ENCODE data around the gene DPP6. TPM values are rescaled to one million over a fixed set of nuclear protein-coding genes. Genes with fewer than 3 reads are reported as not detected.

Gene DPP6
- total RNA-seq, 4 donors from 2014 or later: 0.30 to 11.8 (median 10.7) TPM

DNA sequence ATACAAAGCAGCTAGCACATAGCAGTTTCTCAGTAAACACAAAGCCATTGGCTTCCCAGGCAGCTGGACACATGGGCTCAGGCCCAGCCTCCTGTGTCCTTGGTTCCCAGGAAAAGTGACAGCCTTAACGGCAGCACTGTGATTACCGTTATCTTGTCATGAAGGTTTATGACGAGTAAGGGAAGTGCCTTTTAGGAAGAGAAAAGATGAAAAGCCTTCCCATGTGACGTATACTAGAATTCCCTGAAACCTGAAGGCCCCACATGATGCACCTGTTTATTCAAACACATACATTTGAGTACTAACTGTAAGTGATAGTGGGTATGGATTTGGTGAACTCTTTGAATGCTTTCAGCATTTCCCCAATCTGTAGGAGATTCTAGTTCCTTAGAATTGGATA lies 244.2 kb downstream of the DPP6 start:
- Histone ChIP-seq H3K27ac (no peak overlapping the region), H3K4me1 (no peaks in the 10 kb centered on the region), H3K4me3 (no peak overlapping the region), H3K27me3 (no peaks in the 10 kb centered on the region), H3K9me3 (no peaks in the 10 kb centered on the region), H3K36me3 (no peaks in the 10 kb centered on the region)
- DNase-seq (ENCODE audit: low spot score in 2 of 2): no peak
- WGBS: 67% methylated on average over 4 of the region's 4 CpGs
- TF ChIP-seq, protein P1, sequence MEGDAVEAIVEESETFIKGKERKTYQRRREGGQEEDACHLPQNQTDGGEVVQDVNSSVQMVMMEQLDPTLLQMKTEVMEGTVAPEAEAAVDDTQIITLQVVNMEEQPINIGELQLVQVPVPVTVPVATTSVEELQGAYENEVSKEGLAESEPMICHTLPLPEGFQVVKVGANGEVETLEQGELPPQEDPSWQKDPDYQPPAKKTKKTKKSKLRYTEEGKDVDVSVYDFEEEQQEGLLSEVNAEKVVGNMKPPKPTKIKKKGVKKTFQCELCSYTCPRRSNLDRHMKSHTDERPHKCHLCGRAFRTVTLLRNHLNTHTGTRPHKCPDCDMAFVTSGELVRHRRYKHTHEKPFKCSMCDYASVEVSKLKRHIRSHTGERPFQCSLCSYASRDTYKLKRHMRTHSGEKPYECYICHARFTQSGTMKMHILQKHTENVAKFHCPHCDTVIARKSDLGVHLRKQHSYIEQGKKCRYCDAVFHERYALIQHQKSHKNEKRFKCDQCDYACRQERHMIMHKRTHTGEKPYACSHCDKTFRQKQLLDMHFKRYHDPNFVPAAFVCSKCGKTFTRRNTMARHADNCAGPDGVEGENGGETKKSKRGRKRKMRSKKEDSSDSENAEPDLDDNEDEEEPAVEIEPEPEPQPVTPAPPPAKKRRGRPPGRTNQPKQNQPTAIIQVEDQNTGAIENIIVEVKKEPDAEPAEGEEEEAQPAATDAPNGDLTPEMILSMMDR (IDR thresholded peaks at IDR 0.05): no peak
- TF ChIP-seq POLR2A (IDR thresholded peaks at IDR 0.05) (no peak), EP300 (IDR thresholded peaks at IDR 0.05) (no peak), POLR2AphosphoS5 (IDR thresholded peaks at IDR 0.05) (no peak)

DNA sequence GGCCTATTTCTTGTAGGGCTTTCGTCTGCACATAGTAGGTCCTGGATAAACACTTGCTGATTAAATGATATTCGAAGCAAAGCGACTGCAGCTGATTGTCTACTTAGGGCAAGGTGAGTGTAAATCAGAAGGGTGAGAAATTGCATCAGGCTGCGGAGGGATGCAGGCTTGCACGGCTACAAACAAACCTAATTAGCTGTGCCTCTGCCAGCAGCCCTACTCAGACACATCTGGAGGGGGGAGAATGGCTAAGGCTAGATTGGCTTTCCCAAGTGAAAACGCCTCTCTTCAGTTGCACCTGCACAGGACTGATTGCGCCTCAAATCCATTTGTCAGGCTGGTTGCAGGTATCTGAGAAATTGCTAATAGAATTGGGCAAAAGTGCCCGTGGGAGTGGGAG lies 247.5 kb downstream of the DPP6 start:
- no peaks in the 10 kb centered on the region for H3K4me1 ChIP-seq
- H3K4me3 ChIP-seq: no peak overlapping the region
- H3K27me3 ChIP-seq: peaks cover 1% of the 10 kb centered on the region
- DNase-seq (ENCODE audit: low spot score in 2 of 2): no peak
- no peak overlapping the region for H3K27ac ChIP-seq
- H3K9me3 ChIP-seq: no peaks in the 10 kb centered on the region
- H3K36me3 ChIP-seq: no peaks in the 10 kb centered on the region
- TF ChIP-seq POLR2AphosphoS5 (IDR thresholded peaks at IDR 0.05): no peak
- TF ChIP-seq EP300 (IDR thresholded peaks at IDR 0.05): no peak
- TF ChIP-seq, protein P1 (IDR thresholded peaks at IDR 0.05): no peak
- no peak for TF ChIP-seq POLR2A (IDR thresholded peaks at IDR 0.05)
- WGBS: 87% methylated on average over 8 of the region's 8 CpGs

DNA sequence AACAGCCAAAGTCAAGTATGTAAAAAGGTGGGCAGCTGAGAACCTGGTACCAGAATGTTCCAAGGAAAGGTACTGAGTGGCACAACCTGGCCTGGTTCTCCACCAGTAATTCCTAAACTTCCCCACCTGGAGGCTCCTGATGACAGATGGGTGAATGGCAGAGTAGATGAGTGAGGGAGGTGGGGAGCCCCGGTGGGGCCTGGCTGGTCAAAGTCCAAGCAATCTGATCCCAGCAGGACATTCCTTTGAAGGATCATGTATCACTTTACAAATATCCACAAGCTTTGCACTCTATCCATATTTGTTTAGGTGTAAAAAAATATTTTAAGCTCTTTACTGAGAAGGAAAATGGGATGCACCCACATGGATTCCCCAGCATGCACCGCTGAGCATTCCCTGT lies 250.2 kb downstream of the DPP6 start:
- H3K4me1 ChIP-seq: no peaks in the 10 kb centered on the region
- TF ChIP-seq POLR2A (IDR thresholded peaks at IDR 0.05) (no peak), EP300 (IDR thresholded peaks at IDR 0.05) (no peak), POLR2AphosphoS5 (IDR thresholded peaks at IDR 0.05) (no peak)
- TF ChIP-seq, protein P1 (IDR thresholded peaks at IDR 0.05): no peak
- no peak for DNase-seq (ENCODE audit: low spot score in 2 of 2)
- WGBS: 62% methylated on average over 2 of the region's 2 CpGs
- peaks cover 7% of the 10 kb centered on the region for H3K27me3 ChIP-seq
- H3K9me3 ChIP-seq: no peaks in the 10 kb centered on the region
- no peaks in the 10 kb centered on the region for H3K36me3 ChIP-seq
- no peak overlapping the region for H3K27ac ChIP-seq
- H3K4me3 ChIP-seq: no peak overlapping the region

DNA sequence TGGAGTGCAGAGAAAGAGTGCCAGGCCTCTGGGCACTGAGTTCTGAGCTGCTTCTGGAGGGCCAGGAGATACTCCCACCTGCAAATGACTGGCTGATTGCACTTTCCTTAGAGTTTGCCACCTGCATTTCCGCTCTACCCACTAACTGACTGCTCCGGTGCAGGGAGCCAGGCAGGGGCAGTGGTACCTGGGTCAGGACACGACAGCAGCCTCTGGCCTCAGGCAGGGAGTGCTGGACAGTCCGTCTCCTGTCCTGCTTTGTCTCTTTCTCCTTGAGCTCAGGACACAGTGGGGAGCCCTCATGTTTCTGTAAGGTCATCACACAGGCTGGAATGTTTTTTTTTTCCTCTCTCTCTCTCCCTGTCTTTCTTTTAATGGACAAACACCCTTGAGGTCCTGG lies 252.0 kb downstream of the DPP6 start:
- WGBS: 51% methylated on average over 4 of the region's 4 CpGs

DNA sequence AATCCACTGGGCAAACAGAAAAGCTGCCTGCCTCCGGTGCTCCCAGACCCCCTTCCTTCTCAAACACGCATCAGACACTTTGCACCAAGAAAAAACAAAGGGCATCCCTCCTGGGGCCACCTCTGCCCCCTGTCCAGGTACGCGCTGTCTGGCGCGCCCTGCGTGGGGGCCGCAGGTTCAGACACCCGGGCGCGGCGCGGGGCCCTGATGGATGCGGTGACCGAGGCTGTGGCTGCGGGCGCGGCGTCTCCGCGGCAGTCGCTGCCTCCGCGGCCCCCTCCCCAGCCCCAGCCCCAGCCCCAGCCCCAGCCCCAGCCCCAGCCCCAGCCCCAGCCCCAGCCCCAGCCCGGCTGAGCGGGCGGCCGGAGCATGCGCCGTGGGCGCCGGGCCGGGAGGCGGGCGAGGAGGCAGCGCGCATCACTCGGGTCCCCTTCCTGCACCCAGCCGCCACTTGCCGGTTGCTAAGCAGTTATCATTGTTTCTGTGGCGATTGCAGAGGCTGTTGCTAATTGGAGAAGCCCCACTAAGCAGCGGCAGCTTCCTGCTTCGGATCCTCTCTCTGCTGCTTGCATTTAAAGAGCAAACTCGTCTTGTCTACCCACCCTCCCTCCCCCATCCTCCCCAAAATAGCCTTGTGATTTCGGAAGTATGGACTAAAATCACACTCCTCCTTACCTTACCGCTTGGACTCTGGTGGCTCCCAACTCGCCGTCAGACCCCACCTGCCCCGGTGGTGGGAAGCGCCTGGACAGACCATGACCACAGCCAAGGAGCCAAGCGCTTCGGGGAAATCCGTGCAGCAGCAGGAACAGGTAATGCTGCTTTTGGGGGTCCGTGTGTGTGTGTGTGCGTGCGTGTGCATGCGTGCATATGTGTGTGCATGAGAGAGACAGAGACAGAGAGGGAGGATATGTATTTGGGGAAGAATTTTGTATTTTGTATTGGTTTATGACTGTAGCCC lies 252.8 kb downstream of the DPP6 start:
- TF ChIP-seq, protein P1 (IDR thresholded peaks at IDR 0.05): no peak
- TF ChIP-seq POLR2A (IDR thresholded peaks at IDR 0.05) (no peak), POLR2AphosphoS5 (IDR thresholded peaks at IDR 0.05) (no peak), EP300 (IDR thresholded peaks at IDR 0.05) (no peak)
- no peak for DNase-seq (ENCODE audit: low spot score in 2 of 2)
- no peaks in the 10 kb centered on the region for H3K9me3 ChIP-seq
- no peak overlapping the region for H3K4me3 ChIP-seq
- H3K4me1 ChIP-seq: no peaks in the 10 kb centered on the region
- 28% methylated on average over 18 of the region's 57 CpGs for WGBS
- peaks cover 7% of the 10 kb centered on the region for H3K27me3 ChIP-seq
- no peaks in the 10 kb centered on the region for H3K36me3 ChIP-seq
- no peak overlapping the region for H3K27ac ChIP-seq

More for the DNA sequence above, 252.0 kb downstream of the DPP6 start:
- Histone ChIP-seq H3K9me3 (no peaks in the 10 kb centered on the region), H3K27ac (no peak overlapping the region), H3K36me3 (no peaks in the 10 kb centered on the region), H3K4me1 (no peaks in the 10 kb centered on the region), H3K4me3 (no peak overlapping the region), H3K27me3 (peaks cover 7% of the 10 kb centered on the region)
- DNase-seq (ENCODE audit: low spot score in 2 of 2): no peak
- TF ChIP-seq EP300 (IDR thresholded peaks at IDR 0.05) (no peak), POLR2A (IDR thresholded peaks at IDR 0.05) (no peak), POLR2AphosphoS5 (IDR thresholded peaks at IDR 0.05) (no peak)
- TF ChIP-seq, protein P1 (IDR thresholded peaks at IDR 0.05): no peak
